ENCODE measurements around the gene SYAP1.

GRCh38 chrX:16700734-16701133, 18.7 kb upstream of the SYAP1 start:
- TF ChIP-seq CTCF (IDR thresholded peaks at IDR 0.05; ENCODE audit: insufficient read depth, low read length), result no peak
- TF ChIP-seq POLR2AphosphoS5 (IDR thresholded peaks at IDR 0.05; ENCODE audit: low read depth), result no peak
- TF ChIP-seq REST (IDR thresholded peaks at IDR 0.05; ENCODE audit: insufficient replicate concordance, low read depth), result no peak

Measured in HL-60 (cell line).